ENCODE data around the gene NPAS3. TPM values are rescaled to one million over a fixed set of nuclear protein-coding genes. Genes with fewer than 3 reads are reported as not detected.

The NPAS3 gene
- total and polyA plus RNA-seq, 11 donors: 0.15 to 3.4 (median 0.92) TPM

DNA sequence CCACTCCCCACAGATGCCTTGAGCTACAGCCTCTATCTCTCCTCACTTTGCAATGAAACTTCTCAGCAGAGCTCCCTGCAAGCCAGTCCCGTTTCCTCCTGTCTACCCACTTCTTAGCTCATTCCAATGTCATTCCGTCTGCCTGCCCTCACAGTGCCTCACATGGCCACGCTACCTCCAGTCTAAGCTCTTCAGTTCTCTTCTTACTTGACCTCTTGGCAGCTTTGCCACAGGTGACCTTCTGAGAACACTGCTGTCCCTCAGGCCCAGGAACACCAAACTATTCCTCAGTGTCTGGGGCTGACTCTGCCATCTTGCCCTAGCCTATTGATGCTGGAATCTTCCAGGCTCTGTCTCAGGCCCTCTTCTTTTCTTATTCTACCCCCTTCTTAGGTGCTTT is 902.1 kb downstream of the NPAS3 start:
- WGBS, 4 donors: 79 to 96% (median 91%) methylated on average over 3 of the region's 3 CpGs
- no peak for ATAC-seq
- TF ChIP-seq, protein P1, sequence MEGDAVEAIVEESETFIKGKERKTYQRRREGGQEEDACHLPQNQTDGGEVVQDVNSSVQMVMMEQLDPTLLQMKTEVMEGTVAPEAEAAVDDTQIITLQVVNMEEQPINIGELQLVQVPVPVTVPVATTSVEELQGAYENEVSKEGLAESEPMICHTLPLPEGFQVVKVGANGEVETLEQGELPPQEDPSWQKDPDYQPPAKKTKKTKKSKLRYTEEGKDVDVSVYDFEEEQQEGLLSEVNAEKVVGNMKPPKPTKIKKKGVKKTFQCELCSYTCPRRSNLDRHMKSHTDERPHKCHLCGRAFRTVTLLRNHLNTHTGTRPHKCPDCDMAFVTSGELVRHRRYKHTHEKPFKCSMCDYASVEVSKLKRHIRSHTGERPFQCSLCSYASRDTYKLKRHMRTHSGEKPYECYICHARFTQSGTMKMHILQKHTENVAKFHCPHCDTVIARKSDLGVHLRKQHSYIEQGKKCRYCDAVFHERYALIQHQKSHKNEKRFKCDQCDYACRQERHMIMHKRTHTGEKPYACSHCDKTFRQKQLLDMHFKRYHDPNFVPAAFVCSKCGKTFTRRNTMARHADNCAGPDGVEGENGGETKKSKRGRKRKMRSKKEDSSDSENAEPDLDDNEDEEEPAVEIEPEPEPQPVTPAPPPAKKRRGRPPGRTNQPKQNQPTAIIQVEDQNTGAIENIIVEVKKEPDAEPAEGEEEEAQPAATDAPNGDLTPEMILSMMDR (IDR thresholded peaks at IDR 0.05): no peak
- no peak for TF ChIP-seq POLR2A (IDR thresholded peaks at IDR 0.05)
- Histone ChIP-seq H3K4me3 (no peak overlapping the region), H3K4me1 (peaks cover 0 to 19% (median 2%) of the 10 kb centered on the region in 12 donors), H3K9me3 (no peaks in the 10 kb centered on the region), H3K27me3 (no peaks in the 10 kb centered on the region), H3K36me3 (no peaks in the 10 kb centered on the region), H3K27ac (no peak overlapping the region)
- intact Hi-C loops (cut with DNase I): loop anchor here in 7 of 10 donors (1.0 to 10.0 kb wide), 9 partner anchors 114 to 483 kb away; partner anchors contain the start of gene EGLN3 (in 2 of the 7)
- DNase-seq: no peak

DNA sequence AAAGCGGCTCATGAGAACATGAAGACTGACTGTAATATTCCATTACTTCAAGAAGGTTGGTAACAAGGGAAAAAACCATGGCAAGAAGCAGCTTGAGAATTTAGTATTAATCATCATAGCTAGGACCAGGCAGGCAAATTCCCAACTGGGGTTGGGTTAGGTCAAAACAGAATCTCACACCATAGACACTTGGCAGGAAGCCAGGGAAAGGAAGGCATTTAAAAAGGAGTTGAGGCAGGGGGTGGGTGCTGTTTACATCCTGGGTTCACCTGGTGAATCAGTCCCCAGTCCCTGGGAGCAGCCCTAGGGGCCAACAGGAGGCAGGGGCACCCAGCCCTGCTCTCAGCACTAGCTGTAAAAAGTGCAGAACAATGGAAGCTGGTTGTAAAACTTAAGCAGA is 903.6 kb downstream of the NPAS3 start:
- intact Hi-C loops (cut with DNase I): loop anchor here in 6 of 10 donors (2.0 to 10.0 kb wide), 7 partner anchors 113 to 460 kb away; partner anchors contain the start of gene EGLN3 (in 2 of the 6)
- ATAC-seq (no peak), DNase-seq (no peak)
- Histone ChIP-seq H3K9me3 (no peaks in the 10 kb centered on the region), H3K27ac (no peak overlapping the region), H3K27me3 (no peaks in the 10 kb centered on the region), H3K4me3 (no peak overlapping the region), H3K4me1 (peaks cover 0 to 19% (median 2%) of the 10 kb centered on the region in 12 donors), H3K36me3 (no peaks in the 10 kb centered on the region)
- TF ChIP-seq, protein P1 (IDR thresholded peaks at IDR 0.05): no peak
- no peak for TF ChIP-seq POLR2A (IDR thresholded peaks at IDR 0.05)
- WGBS, 4 donors: 94 to 97% (median 97%) methylated on average over 1 of the region's 1 CpG

DNA sequence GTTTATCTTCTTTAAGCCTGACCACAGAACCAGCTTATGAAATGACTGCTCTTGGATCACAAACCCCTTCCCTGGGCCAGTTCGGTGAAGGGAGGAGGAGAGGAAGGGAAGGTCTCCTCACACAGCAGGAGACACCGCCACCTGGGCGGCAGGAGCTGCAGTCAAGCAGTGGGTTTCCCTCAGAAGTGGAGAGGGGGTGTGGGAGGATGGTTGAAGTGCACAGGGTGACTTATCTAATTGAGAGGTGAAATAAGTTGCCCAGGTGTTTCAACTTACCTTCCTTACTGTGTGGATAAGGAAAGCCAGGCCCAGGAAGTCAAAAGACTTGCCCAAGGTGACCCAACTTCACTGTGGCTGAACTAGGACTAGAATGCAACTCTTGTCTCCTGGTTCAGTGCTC is 905.4 kb downstream of the NPAS3 start:
- TF ChIP-seq POLR2A (IDR thresholded peaks at IDR 0.05): no peak
- TF ChIP-seq, protein P1 (IDR thresholded peaks at IDR 0.05): no peak
- Histone ChIP-seq H3K4me1 (peaks cover 0 to 16% (median 3%) of the 10 kb centered on the region in 12 donors), H3K36me3 (no peaks in the 10 kb centered on the region), H3K27ac (no peak overlapping the region), H3K9me3 (no peaks in the 10 kb centered on the region), H3K4me3 (no peak overlapping the region), H3K27me3 (no peaks in the 10 kb centered on the region)
- 84 to 88% (median 85%) methylated on average over 3 of the region's 3 CpGs for WGBS, 4 donors
- DNase-seq (no peak), ATAC-seq (no peak)
- intact Hi-C loops (cut with DNase I): loop anchor here in 5 of 10 donors (5.0 to 10.0 kb wide), 6 partner anchors 111 to 458 kb away; partner anchors contain the start of gene EGLN3 (in 2 of the 5)

DNA sequence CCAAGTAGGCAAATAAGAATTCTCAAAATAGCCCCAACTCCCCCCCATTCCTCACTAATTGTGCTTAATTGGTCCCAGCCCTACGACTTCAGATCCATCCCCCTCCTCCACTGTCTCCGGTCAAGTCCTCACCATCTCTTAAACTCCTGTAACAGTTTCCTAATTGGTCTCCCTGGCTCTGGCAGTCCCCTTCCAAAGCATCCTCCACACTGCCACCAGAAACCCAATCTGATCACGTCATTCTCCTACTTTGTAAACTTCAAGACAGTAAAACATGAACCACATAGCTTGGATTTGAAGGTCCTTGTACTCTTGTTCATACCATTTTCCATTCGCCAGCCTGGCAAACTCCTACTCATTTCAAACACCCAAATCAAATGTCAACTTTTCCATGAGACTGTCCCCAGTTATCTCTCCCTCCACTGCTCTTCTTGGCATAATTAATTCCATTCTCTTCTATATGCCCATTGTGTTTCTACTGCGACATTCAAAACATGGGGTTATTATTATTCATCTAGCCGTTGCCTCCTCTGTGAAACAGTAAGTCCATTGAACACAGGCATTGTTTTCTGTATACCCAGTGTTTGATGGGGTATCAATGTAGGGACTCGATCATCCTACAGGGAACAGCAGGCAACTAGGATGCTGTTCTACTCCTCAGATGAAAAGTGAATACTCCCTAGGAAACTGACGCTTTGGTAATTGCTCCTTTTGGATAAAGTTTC is 907.6 kb downstream of the NPAS3 start:
- peaks cover 0 to 13% (median 0%) of the 10 kb centered on the region in 12 donors for H3K4me1 ChIP-seq
- DNase-seq (no peak), ATAC-seq (no peak)
- H3K9me3 ChIP-seq: no peaks in the 10 kb centered on the region
- H3K4me3 ChIP-seq: no peak overlapping the region
- H3K27me3 ChIP-seq: no peaks in the 10 kb centered on the region
- TF ChIP-seq, protein P1 (IDR thresholded peaks at IDR 0.05): no peak
- no peaks in the 10 kb centered on the region for H3K36me3 ChIP-seq
- no peak overlapping the region for H3K27ac ChIP-seq
- WGBS, 4 donors: 93 to 95% (median 93%) methylated on average over 8 of the region's 8 CpGs
- intact Hi-C loops (cut with DNase I): loop anchor here in 5 of 10 donors (5.0 to 10.0 kb wide), 6 partner anchors 101 to 456 kb away; partner anchors contain the start of gene EGLN3 (in 3 of the 5)
